HG03108 (cell line): ENCODE measurements around the gene DHX8.
A peak's percentile ranks its signal among the peaks of the same experiment; 100 is the strongest.
"Not testable (repeated sequence)": the region's sequence is repeated elsewhere in the genome, so short reads cannot be mapped to it uniquely, and the experiment has no call there.

Experiments
- ATAC-seq: cut with Tn5 transposase; IDR thresholded peaks from one replicate; pipeline ENCODE4 v1.9.1; 2021; ENCODE audit warnings: moderate library complexity; ENCODE audit not compliant: unreplicated experiment

The DHX8 gene

DNA sequence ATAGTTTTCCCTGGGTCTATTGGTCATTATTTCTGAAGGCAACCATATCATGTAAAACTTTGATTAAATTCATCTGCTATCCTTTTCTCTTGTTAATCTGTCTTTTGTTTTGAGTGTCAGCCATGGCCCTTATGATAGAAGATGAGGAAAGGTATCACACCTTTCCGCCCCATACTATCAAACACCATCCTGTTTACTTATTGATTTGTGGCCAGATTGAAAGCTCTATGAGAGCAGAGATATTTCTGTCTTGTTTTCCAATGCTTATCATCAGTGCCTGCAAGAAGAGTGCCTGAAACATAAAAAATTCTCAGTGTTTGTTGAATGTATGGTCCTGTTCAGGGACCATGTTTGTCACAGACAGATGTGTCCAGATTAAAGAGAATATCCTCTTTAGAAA lies 22.6 kb upstream of the DHX8 start:
- ATAC-seq = no peak

- ATAC-seq = not testable (repeated sequence)
Measured at GRCh38 chr17:43462569-43462968, 21.2 kb upstream of the DHX8 start.

DNA sequence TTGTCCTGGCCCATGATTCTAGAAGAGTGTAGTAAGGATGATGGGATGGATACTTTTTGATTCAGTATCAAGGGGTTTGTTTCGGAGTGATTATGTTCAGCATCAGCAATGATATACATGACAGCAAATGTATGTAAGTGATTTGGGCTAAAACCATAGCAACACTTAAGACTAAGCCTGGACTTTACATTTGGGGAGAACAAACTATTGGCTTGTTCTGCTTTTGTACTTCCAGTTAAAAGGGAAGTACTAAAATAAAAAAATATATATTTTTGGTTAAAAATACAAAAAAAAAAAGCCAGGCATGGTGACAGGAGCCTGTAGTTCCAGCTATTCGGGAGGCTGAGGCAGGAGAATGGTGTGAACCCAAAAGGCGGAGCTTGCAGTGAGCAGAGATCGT lies 20.5 kb upstream of the DHX8 start:
- no peak for ATAC-seq

GRCh38 chr17:43464046-43464445 lies 19.7 kb upstream of the DHX8 start:
- ATAC-seq = no peak

DNA sequence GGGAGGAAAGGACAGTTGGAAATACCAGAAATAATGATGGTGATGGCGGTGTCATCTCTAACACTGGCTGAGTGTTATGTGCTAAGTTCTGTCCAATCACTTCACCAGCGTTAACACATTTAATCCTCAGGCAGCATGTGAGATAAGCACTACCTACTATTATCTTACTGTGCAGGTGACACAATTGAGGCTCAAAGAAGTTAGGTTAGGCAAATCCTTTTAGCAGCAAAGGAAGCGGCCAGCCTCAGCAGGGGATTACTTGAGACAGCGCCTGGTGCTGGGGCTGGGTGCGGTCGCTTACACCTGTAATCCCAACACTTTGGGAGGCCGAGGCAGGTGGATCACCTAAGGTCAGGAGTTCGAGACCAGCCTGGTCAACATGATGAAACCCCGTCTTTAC lies 18.7 kb upstream of the DHX8 start:
- ATAC-seq = no peak

GRCh38 chr17:43467981-43468581 lies 15.7 kb upstream of the DHX8 start:
- ATAC-seq = no peak

DNA sequence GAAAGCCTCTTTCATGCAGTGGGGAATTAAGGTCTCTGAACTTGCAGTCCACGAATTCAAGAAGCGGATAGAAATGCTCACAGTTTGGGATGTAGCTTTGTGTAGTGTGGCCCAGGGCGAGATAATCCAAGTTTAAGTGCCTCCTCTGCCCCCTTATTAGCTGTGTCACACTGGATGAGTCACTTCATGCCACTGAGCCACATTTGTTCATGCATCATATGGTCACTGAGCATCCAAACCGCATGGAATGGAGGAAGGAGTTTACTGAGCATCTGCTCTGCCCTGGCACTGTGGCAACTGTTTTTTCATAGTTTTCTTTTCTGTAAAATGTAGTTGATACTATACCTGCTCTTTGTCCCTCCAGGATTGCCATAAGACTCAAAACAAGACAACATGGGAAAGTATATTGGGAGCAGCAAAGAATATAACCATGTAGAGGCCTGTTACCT lies 15.1 kb upstream of the DHX8 start:
- no peak for ATAC-seq

DNA sequence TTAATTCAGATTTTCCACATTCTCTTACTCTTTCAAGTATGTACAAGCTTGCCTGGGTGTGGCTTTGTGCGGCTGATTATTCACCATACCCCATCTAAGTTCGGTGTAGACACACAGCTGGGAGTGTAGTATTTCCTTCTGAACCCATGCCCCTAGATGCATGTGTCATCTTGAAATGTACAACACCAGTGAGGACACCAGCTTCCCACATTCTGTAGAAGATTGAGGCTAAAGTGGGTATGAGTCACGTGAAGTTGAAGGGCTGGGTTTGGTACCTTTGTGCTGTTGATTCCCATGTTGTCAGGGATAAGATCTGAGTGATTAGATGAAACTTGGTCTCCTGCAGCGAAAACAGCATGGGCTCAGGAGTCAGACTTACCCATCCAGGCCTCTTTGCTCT lies 14.6 kb upstream of the DHX8 start:
- no peak for ATAC-seq

DNA sequence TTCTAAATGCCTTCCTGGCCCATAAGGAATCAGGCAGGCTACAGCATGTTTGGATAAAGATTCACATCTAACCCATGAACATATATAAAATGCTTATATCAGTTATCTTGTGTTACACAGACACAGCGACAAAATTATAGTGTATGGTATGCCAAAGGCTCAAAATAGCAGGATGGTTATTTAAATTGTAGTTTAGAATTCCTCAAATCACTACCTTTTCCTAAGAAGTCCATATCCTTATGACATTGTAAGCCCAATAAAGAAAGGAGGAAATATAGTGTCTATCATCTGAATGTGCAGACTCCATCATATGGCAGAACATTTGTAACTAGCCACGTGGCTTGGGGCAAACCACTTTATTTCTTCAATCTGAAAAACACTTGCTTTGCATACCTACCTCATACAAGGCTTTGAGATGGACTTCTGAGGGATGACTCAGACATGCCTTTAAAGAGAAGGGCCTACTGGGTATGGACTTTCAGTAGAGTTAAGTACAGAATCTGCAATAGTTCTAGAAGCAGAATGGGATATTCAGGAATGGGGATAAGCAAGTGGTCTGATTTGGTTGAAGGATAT lies 12.1 kb upstream of the DHX8 start:
- no peak for ATAC-seq

GRCh38 chr17:43475494-43476089 lies 8.2 kb upstream of the DHX8 start:
- no peak for ATAC-seq

DNA sequence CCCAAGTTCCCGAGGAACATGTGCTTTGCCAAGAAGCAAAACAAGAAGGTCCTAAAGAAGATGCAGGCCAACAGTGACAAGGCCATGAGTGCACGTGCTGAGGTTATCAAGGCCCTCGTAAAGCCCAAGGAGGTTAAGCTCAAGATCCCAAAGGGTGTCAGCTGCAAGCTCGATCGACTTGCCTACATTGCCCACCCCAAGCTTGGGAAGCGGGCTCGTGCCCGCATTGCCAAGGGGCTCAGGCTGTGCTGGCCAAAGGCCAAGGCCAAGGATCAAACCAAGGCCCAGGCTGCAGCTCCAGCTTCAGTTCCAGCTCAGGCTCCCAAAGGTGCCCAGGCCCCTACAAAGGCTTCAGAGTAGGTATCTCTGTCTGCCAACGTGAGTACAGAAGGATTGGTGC lies 7.5 kb upstream of the DHX8 start:
- ATAC-seq = not testable (repeated sequence)

GRCh38 chr17:43477832-43478634 lies 5.7 kb upstream of the DHX8 start:
- ATAC-seq = no peak

GRCh38 chr17:43479948-43480347 lies 3.8 kb upstream of the DHX8 start:
- no peak for ATAC-seq

GRCh38 chr17:43482103-43483012 lies 1.4 kb upstream of the DHX8 start:
- ATAC-seq = no peak

GRCh38 chr17:43490621-43491020 lies 6.8 kb downstream of the DHX8 start:
- ATAC-seq = no peak

GRCh38 chr17:43509440-43509839 lies 25.7 kb downstream of the DHX8 start:
- ATAC-seq = not testable (repeated sequence)

- not testable (repeated sequence) for ATAC-seq
Measured at GRCh38 chr17:43511199-43511598, 27.4 kb downstream of the DHX8 start.

DNA sequence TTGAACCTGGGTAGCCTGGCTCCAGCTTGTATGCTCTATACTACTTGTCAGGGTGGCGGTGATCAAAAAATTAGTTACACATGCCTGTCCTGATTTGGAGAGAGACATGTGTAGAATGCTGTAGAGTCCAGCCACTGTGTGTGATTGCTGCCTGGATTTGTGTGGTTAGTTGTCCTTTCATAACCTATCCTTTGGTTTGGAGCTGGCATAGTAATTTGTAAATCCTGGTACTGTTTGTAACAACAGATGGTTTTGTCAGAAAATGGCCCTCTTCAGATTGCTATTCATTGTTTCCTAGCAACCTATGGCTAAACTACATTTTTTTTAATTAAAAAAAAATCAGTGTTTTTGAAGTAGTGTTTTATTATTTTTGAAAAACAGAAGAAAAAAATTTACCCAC lies 31.9 kb downstream of the DHX8 start:
- no peak for ATAC-seq

DNA sequence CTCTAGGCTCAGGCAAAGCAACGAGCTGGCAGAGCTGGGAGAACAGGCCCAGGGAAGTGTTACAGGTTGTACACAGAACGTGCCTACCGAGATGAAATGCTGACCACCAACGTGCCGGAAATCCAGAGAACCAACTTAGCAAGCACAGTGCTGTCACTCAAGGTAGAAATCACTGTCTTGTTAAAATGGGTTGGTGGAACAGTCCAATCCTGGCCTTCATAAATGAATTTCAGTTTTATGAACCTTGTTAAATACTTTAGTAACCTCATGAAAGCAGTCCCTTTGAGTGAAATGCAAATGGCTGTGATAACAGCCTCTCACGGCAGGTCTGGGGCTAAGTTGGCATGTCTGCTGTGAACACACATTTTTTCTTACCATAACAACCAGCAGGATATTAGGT lies 33.4 kb downstream of the DHX8 start:
- peak; percentile 22 for ATAC-seq

GRCh38 chr17:43517615-43518386 lies 34.0 kb downstream of the DHX8 start:
- ATAC-seq = peak; percentile 55
